A549 (cell line): Measurements from ENCODE around the gene ZNF467. TPM values are rescaled to one million over a fixed set of nuclear protein-coding genes. Genes with fewer than 3 reads are reported as not detected.

Source experiments
- ATAC-seq, 2 experiments: fragments of 200-7000 bp in 1 of 2; fragments of >200 bp in 1 of 2; cut with Nextera tagmentation in 1 of 2; cut with Tn5 transposase in 1 of 2; 3 replicates each; pipeline versions ENCODE4 v1.8.0 to v1.9.1; 2018 to 2020; ENCODE audit warnings: mild to moderate bottlenecking in 1 of 2, moderate library complexity in 1 of 2
- CTCF ChIA-PET: fragments of 300-600 bp; sonication (Branson Sonifier 250); formaldehyde crosslinking; extraction: SDS; loops from one replicate; lab custom pipeline; 2021; ENCODE audit warnings: antibody characterized with exemption, inconsistent platforms; lab: Yijun Ruan, JAX
- POLR2A ChIA-PET: fragments of 350-600 bp; formaldehyde crosslinking; extraction: SDS; loops from one replicate; lab custom pipeline; 2021; ENCODE audit warnings: antibody characterized with exemption, inconsistent platforms; lab: Yijun Ruan, JAX
- DNase-seq, 2 experiments: peaks; one replicate each; pipeline versions ENCODE4 v3.0.0 to v3.0.0-alpha.2; 2011 to 2016; ENCODE audit warnings: low read depth in 1 of 2, low spot score in 1 of 2
- FAIRE-seq: peaks from 2 replicates; lab custom pipeline; 2011; peaks lifted over from hg19 to GRCh38; lab: Jason Lieb, UNC
- H3K27ac ChIP-seq, 2 experiments: fragments of >200 bp; sonication (Bioruptor Twin); formaldehyde crosslinking; 3 replicates each; pipeline ENCODE4 v1.5.1; 2016 to 2017
- H3K4me1 ChIP-seq: fragments of >200 bp; sonication (Bioruptor Twin); formaldehyde crosslinking; 3 replicates; pipeline ENCODE4 v1.6.1; 2016
- H3K4me2 ChIP-seq: fragments of >200 bp; sonication (Bioruptor Twin); formaldehyde crosslinking; 3 replicates; pipeline ENCODE4 v1.6.1; 2016
- H3K4me3 ChIP-seq: fragments of >200 bp; sonication (Bioruptor Twin); formaldehyde crosslinking; 3 replicates; pipeline ENCODE4 v1.5.1; 2016
- H3K9me3 ChIP-seq: fragments of >200 bp; sonication (Bioruptor Twin); formaldehyde crosslinking; 3 replicates; pipeline ENCODE4 v1.6.1; 2016
- CBX2 ChIP-seq: fragments of 200-600 bp; sonication (generic); IDR thresholded peaks from 2 replicates; pipeline ENCODE4 v1.6.1; 2016; ENCODE audit warnings: low read depth, mild to moderate bottlenecking, borderline replicate concordance
- CBX8 ChIP-seq: fragments of 200-600 bp; sonication (generic); IDR thresholded peaks from 2 replicates; pipeline ENCODE4 v1.6.1; 2016
- CHD4 ChIP-seq: fragments of 200-600 bp; sonication (generic); IDR thresholded peaks from 2 replicates; pipeline ENCODE4 v1.6.1; 2016; ENCODE audit warnings: antibody characterized with exemption, mild to moderate bottlenecking, borderline replicate concordance
- ESRRA ChIP-seq: fragments of 150-350 bp; IDR thresholded peaks from 2 replicates; pipeline ENCODE4 v1.6.1; 2014; ENCODE audit warnings: mild to moderate bottlenecking, low read length, borderline replicate concordance
- FOXS1 ChIP-seq: fragments of 250-450 bp; sonication (Bioruptor Pico); IDR thresholded peaks from 2 replicates; pipeline ENCODE4 v1.5.0; 2020; ENCODE audit warnings: mild to moderate bottlenecking, moderate library complexity
- GATA3 ChIP-seq: IDR thresholded peaks from 2 replicates; pipeline ENCODE4 v1.6.1; 2012; ENCODE audit warnings: borderline replicate concordance
- HEYL ChIP-seq: fragments of 250-450 bp; sonication (Bioruptor Pico); IDR thresholded peaks from 2 replicates; pipeline ENCODE4 v1.8.0; 2021; ENCODE audit warnings: mild to moderate bottlenecking, moderate library complexity
- HOXA7 ChIP-seq: fragments of 250-450 bp; sonication (Bioruptor Pico); IDR thresholded peaks from 2 replicates; pipeline ENCODE4 v1.5.0; 2020; ENCODE audit warnings: mild to moderate bottlenecking, moderate library complexity
- HOXB13 ChIP-seq: fragments of 250-450 bp; sonication (Bioruptor Pico); IDR thresholded peaks from 2 replicates; pipeline ENCODE4 v1.5.0; 2020; ENCODE audit warnings: low read depth, mild to moderate bottlenecking, moderate library complexity
- KDM5A ChIP-seq: fragments of 200-600 bp; sonication (generic); IDR thresholded peaks from 2 replicates; pipeline ENCODE4 v1.6.1; 2016; ENCODE audit warnings: antibody characterized with exemption, mild to moderate bottlenecking
- MAZ ChIP-seq: fragments of 150-350 bp; IDR thresholded peaks from 2 replicates; pipeline ENCODE4 v1.6.1; 2014; ENCODE audit warnings: antibody characterized with exemption, low read depth, low read length, borderline replicate concordance
- MYC ChIP-seq: IDR thresholded peaks from 2 replicates; pipeline ENCODE4 v1.6.1; 2012; ENCODE audit warnings: mild to moderate bottlenecking, inconsistent platforms, low read length, improper control_type of control experiment, borderline replicate concordance
- NPAS2 ChIP-seq: fragments of 250-450 bp; sonication (Bioruptor Pico); IDR thresholded peaks from 2 replicates; pipeline ENCODE4 v1.8.0; 2022; ENCODE audit warnings: mild to moderate bottlenecking, moderate library complexity, borderline replicate concordance
- POLR2AphosphoS2 ChIP-seq: conservative IDR thresholded peaks from 2 replicates; pipeline ENCODE4 v1.6.1; 2012; ENCODE audit warnings: low read length, improper control_type of control experiment, inconsistent platforms
- RNF2 ChIP-seq: fragments of 200-600 bp; sonication (generic); IDR thresholded peaks from 2 replicates; pipeline ENCODE4 v1.6.1; 2016; ENCODE audit warnings: low read depth, mild to moderate bottlenecking, antibody characterized with exemption, moderate library complexity, borderline replicate concordance
- TFCP2L1 ChIP-seq: fragments of 250-450 bp; sonication (Bioruptor Pico); IDR thresholded peaks from 2 replicates; pipeline ENCODE4 v1.5.0; 2021; ENCODE audit warnings: mild to moderate bottlenecking
- USF2 ChIP-seq: fragments of 450-650 bp; IDR thresholded peaks from 2 replicates; pipeline ENCODE4 v1.6.1; 2014; ENCODE audit warnings: antibody characterized with exemption
- ZC3H11A ChIP-seq: fragments of 450-650 bp; IDR thresholded peaks from 2 replicates; pipeline ENCODE4 v1.6.1; 2014; ENCODE audit warnings: antibody characterized with exemption, mild to moderate bottlenecking
- ZNF302 ChIP-seq: fragments of 250-450 bp; sonication (Bioruptor Pico); IDR thresholded peaks from 2 replicates; pipeline ENCODE4 v1.9.0; 2021; ENCODE audit warnings: inconsistent platforms, mild to moderate bottlenecking, moderate library complexity
- WGBS: methylation state at CpG from one replicate; pipeline ENCODE4 v1.1.6; 2017; ENCODE audit errors: missing lambda C conversion rate; 5-methylcytosine and 5-hydroxymethylcytosine counted together
- polyA plus RNA-seq, 4 experiments: library from polyadenylated mRNA; depleted of rRNA in 3 of 4; stranded (reverse); fragments of >200 nt; fragmentation: RNase III in 1 of 4; extraction: RNeasy Plus Mini Kit Qiagen cat#74134 plus additional on column Dnase treatment in 1 of 4; gene quantifications; 2 replicates in 3 of 4; 3 replicates in 1 of 4; pipeline ENCODE4 v1.2.3, GENCODE V29; 2011 to 2017
- TF ChIP-seq, protein P1 (sequence below): fragments of 200-600 bp; sonication (generic); IDR thresholded peaks from 2 replicates; pipeline ENCODE4 v1.6.1; 2016; ENCODE audit warnings: antibody characterized with exemption, mild to moderate bottlenecking, moderate library complexity

The ZNF467 gene
- polyA plus RNA-seq, 2 of the 4 experiments (the other 2 are of a cell fraction): 3.1 to 3.3 TPM

- Histone ChIP-seq H3K27ac (peak overlapping the region; percentile 53 to 69; a peak in 5 of 6 replicates), H3K4me1 (no peaks in the 10 kb centered on the region), H3K4me3 (peak overlapping the region; percentile 44), H3K4me2 (peak overlapping the region; percentile 90), H3K9me3 (no peaks in the 10 kb centered on the region)
- POLR2A ChIA-PET: interaction anchor here (1.3 kb wide), 1 partner anchor 79 kb away, joined by 7 read pairs; no protein-coding TSS in a partner anchor
- FAIRE-seq (no peak), DNase-seq (peak in 1 of 2 experiments; percentile 46)
- CTCF ChIA-PET: interaction anchor here (0.6 to 7.1 kb wide), 44 partner anchors 8 to 491 kb away, joined by 3 to 91 read pairs (median 4); a partner anchor contains a TSS
- TF ChIP-seq, protein P1, sequence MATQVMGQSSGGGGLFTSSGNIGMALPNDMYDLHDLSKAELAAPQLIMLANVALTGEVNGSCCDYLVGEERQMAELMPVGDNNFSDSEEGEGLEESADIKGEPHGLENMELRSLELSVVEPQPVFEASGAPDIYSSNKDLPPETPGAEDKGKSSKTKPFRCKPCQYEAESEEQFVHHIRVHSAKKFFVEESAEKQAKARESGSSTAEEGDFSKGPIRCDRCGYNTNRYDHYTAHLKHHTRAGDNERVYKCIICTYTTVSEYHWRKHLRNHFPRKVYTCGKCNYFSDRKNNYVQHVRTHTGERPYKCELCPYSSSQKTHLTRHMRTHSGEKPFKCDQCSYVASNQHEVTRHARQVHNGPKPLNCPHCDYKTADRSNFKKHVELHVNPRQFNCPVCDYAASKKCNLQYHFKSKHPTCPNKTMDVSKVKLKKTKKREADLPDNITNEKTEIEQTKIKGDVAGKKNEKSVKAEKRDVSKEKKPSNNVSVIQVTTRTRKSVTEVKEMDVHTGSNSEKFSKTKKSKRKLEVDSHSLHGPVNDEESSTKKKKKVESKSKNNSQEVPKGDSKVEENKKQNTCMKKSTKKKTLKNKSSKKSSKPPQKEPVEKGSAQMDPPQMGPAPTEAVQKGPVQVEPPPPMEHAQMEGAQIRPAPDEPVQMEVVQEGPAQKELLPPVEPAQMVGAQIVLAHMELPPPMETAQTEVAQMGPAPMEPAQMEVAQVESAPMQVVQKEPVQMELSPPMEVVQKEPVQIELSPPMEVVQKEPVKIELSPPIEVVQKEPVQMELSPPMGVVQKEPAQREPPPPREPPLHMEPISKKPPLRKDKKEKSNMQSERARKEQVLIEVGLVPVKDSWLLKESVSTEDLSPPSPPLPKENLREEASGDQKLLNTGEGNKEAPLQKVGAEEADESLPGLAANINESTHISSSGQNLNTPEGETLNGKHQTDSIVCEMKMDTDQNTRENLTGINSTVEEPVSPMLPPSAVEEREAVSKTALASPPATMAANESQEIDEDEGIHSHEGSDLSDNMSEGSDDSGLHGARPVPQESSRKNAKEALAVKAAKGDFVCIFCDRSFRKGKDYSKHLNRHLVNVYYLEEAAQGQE: no peak
- no peak for TF ChIP-seq KDM5A
- no peak for TF ChIP-seq HEYL (CRISPR knock-in tag)
- TF ChIP-seq HOXA7: no peak
- TF ChIP-seq CBX2: no peak
- no peak for TF ChIP-seq TFCP2L1 (CRISPR knock-in tag)
- TF ChIP-seq, all 56 proteins: peak for 0
- 22% methylated on average over 10 of the region's 13 CpGs for WGBS
- ATAC-seq: peak; percentile 80 to 92
Measured at GRCh38 chr7:149741629-149742028, 31.8 kb downstream of the ZNF467 start.

DNA sequence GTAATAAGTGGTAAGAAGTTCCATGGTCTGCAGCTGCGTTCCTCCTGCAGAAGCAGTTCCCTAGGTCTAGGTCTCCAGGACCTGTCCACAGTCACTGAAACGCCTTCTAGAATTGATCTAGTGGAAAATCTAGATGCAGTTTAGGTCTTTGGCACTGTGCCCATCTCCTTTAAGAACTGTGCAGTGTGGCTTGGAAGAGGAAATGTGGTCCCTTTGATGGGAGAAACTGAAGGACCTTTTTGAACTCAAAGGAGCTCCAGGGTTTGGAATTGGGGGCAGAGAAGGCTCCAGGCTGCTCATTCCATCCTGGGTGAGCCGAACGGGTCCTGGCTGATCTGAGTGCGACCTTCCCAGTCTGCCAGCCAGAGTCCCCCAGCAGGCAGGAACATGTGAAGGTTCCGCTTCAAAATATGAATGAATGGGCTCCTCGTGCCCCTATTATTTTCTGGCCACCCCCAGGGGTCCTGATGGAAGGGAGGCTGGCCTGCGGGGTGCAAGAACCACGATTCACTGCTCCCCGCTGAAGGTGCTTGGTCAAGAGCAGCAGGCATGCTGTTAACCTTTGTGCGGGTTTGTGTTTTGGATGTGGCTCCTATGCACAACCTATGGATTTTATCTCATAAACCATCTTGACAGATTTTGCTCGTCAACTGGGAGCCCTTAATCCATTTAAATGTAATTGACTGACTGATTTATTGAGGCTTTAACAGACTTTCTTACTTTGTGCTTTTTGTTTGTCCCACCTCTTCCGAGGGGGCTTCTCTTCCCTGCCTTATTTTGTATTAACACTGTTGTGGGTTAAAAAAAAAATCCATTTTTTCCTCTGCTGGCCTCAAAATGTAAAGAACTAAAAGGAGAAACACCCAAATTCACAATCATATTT is 36.7 kb downstream of the ZNF467 start:
- H3K27ac ChIP-seq: no peak overlapping the region
- WGBS: 74% methylated on average over 13 of the region's 13 CpGs
- no peak for FAIRE-seq
- TF ChIP-seq RNF2 (no peak), USF2 (no peak), TFCP2L1 (CRISPR knock-in tag) (no peak), POLR2AphosphoS2 (no peak), NPAS2 (no peak), ZNF302 (CRISPR knock-in tag) (no peak), CHD4 (no peak), CBX8 (no peak), ZC3H11A (no peak), ESRRA (no peak), HEYL (CRISPR knock-in tag) (no peak), FOXS1 (CRISPR knock-in tag) (no peak), HOXB13 (CRISPR knock-in tag) (no peak), MYC (no peak), MAZ (no peak), GATA3 (no peak)
- POLR2A ChIA-PET: no interaction called here
- H3K4me2 ChIP-seq: no peak overlapping the region
- no peaks in the 10 kb centered on the region for H3K9me3 ChIP-seq
- no peaks in the 10 kb centered on the region for H3K4me1 ChIP-seq
- ATAC-seq: no peak
- H3K4me3 ChIP-seq: no peak overlapping the region
- no peak for DNase-seq
- CTCF ChIA-PET: interaction anchor here (1.2 to 2.1 kb wide), 2 partner anchors 8 to 74 kb away, joined by 3 to 7 read pairs; no protein-coding TSS in a partner anchor
